Raji (cell line): ENCODE results near the gene SIDT2.

ENCODE experiments used
- POLR2A ChIP-seq: IDR thresholded peaks from 2 replicates; pipeline ENCODE4 v1.6.1; 2011; ENCODE audit warnings: low read depth, low read length, control low read depth; ENCODE audit not compliant: insufficient read depth

SIDT2 gene

GRCh38 chr11:117197516-117198456 lies 19.2 kb downstream of the SIDT2 start:
- TF ChIP-seq POLR2A = no peak

DNA sequence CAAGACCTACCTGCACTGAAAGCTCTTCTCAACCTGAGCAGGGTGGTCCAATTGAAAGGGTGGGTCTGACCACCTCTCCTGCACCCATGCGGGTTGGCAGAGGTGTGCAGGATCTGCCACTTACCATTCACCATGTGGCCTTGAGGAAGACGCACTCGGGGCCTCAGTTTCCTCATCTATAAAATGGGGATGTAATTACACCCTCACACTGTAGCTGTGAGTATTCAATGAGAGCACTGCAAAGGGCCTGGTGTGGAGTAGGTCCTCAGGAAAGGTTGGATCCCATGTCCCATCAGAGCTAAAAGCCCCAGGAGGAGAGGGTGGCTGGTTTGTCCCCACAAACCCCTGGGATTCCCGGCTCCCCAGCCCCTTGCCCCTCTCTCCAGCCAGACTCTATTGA lies 20.1 kb downstream of the SIDT2 start:
- no peak for TF ChIP-seq POLR2A

GRCh38 chr11:117199053-117199915 lies 20.7 kb downstream of the SIDT2 start, which contains the start of gene TAGLN:
TSS of gene TAGLN (plus strand) at chr11:117199370. CDS start at chr11:117203014, 3,644 bp downstream.
- no peak for TF ChIP-seq POLR2A

DNA sequence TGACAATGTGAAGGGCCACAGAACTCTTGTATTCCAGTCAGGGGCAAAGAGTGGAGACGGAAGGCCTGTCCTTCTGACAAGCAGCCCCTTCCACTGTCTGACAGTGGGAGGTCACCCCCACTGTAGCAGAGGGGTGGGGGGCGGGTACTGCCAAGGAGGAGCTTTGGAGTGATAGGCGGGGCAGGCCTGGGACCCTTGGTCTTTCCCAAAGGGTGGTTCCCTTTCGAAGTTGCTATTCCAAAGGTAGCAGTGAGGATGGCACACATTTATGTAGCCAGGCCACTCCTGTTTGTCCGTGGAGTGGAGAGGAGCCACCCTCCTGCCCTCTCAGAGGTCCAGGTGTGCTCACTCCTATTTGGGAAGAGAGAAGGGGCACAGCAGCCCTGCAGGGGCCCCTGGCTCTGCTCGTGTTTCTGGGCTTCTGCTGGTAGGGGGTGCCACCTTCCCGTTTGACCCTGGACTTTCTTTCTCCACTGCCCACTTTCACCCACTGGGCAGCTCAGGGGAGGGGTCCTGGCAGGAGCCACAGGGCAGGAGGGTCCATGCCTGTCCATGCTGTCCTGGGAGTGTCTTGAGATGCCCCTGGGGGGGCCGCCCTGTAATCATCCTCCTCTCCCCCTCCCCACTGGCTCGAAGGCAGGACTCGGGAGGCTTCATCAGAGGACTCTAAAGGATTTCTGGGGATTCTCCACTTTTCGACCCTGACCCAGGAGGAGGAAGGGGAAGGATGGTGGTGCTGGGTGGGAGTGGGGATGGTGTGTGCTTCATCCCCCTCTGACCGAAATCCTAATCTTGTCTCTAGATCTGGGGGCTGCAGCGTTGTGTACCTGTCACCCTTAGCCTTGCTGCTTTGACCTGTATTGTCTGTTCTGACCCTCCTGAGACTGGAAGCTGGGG lies 21.6 kb downstream of the SIDT2 start:
- no peak for TF ChIP-seq POLR2A

DNA sequence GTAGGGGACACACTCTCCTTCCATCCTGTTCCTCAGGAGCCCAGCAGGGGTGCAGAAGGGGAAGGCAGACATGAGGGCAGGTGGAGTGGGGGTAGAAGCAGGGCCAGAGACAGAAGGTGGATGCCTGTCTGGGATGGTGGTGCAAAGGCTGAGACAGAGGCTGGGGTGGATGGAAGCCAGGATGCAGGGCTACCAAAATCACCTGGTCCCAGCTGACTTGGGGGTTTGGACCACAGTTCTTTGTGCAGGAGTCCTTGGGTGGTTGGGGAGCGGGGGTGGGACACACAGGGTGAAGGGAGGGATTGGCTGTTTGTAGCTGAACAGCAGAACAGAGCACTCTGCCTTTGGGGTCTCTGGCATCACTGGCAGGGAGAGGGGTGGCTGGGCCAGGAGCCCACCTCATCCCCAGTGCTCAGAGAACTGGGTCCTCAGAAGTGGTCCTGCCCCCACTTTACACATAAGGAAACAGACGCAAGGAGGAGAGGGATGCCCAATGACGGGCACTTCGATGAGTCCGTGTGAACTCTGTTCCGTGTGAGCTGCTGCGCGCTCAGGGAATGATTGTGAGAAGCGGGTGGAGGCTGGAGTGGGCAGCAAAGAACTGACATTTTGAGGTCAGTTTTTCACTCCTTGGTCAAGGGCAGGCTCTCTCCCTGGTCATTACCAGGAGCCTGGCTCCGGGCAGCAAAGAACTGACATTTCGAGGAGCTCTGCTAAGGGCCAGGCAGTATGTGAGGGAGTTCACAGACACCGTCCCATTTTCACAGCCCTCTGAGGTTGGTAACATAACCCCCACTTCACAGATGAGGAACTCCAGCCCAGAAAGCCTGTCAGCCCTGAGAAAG lies 22.5 kb downstream of the SIDT2 start:
- TF ChIP-seq POLR2A = no peak

DNA sequence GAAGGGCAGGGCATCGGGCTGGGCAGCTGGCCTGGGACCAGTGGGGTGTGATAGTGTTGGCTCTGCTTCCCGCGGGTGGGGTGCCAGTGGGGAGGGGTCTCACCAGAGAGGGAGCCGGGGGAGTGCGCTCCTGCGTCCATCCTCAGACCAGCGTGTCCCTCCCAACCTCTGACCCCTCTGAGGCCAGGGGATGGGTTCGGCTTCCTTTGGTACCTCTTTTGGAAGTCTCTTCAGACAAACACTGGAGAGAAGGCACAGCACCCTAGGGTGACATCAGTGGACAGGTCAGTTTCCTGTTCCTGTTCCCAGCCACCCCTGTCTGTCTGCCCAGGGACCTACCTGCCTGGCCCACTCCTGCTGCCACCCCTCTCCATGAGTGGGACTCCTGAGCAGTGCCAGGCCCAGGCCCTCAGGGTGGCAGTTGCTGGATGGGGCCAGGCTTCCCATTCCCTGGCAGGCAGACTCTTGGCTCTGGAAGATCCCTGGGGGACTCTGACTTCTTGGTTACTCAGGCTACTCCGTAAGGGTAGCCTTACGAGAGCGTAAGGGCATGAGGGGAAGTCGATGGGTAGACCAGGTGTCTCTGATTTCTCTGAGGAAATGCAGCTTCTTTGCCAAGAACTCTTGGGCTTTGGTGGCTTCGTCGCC lies 23.2 kb downstream of the SIDT2 start:
- TF ChIP-seq POLR2A = no peak

DNA sequence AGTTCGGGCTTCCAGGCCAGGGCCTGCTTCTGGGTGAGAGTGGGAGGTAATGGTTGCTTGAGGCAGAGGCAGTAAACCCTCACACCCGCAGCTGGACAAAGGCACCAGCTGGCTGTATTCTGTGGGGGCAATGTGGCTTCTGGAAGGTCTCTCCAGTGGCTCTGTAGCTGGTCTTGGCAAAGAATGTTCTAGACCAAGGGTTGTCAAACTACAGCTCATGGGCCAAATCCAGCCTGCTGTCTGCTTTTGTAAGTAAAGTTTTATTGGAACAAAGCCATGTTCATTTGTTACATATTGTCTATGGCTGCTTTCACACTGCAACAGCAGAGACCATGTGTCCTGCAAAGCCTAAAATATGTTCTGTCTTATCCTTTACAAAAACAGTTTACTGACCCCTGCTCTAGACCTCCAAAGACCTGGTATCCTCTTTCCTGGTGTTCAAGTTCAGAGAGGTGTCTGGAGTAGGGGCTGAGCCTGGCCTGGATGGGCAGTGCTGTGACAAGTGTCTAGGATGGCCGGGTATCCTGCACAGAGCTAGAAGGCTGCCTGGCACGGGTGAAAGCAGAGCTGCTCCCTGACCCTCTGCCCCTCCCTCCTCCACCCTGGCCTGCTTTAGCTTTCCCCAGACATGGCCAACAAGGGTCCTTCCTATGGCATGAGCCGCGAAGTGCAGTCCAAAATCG lies 24.0 kb downstream of the SIDT2 start:
- TF ChIP-seq POLR2A = no peak

DNA sequence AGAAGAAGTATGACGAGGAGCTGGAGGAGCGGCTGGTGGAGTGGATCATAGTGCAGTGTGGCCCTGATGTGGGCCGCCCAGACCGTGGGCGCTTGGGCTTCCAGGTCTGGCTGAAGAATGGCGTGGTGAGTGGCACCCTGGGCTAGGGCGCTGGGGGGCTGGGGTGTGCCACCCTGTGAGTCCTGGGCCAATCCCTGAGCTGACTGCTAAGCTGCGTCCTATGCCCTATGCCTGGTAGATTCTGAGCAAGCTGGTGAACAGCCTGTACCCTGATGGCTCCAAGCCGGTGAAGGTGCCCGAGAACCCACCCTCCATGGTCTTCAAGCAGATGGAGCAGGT lies 24.5 kb downstream of the SIDT2 start:
- TF ChIP-seq POLR2A = no peak

GRCh38 chr11:117204283-117205080 lies 25.9 kb downstream of the SIDT2 start:
- TF ChIP-seq POLR2A = no peak

GRCh38 chr11:117205211-117205818 lies 26.8 kb downstream of the SIDT2 start:
- TF ChIP-seq POLR2A = no peak

- no peak for TF ChIP-seq POLR2A
These were observed 32.1 kb downstream of the SIDT2 start for GRCh38 chr11:117210620-117211019.
